SHP77 (cell line): ENCODE data around the gene SMCO3.

Experiments used
- DNase-seq, 2 experiments: peaks; one replicate each; lab custom pipeline; 2025; lab: John Stamatoyannopoulos, UW

The SMCO3 gene

DNA sequence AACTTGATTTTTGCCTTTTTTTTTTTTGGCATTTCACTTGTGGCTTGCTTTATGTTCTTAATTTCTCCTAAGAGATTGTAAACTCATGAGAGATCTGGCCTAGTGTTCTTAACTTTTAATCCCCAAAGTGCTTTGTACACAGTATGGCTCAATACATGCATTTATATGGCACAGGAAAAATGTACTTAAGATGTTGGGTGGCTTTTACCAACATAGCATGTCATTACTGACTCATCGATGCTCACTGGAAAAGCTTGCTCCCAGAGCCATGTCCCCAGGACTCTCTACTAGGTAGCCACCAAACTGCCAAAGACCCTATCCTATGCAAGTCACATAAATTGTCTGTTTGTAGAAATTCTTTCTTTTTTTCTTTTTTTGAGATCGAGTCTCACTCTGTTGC lies 13.1 kb upstream of the SMCO3 start:
- no peak for DNase-seq

DNA sequence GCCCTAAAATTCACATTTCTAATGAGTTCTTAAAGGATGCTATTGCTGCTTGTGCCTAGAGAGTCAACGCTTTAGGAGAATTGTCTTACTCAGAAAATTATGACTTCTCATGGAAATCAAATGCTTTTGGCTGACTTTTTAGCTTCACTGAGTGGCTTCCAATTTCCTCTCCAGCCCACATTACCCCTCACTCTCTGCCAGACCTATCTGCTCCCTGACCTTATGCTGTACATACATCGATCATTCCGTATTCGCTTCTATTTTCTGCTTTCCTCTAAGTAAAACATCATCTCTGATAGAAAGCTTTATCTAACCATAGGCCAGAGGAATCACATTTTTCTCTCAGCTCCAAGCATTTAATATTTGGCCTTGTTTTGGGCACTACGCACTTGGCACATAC lies 12.5 kb upstream of the SMCO3 start:
- DNase-seq, result no peak

DNA sequence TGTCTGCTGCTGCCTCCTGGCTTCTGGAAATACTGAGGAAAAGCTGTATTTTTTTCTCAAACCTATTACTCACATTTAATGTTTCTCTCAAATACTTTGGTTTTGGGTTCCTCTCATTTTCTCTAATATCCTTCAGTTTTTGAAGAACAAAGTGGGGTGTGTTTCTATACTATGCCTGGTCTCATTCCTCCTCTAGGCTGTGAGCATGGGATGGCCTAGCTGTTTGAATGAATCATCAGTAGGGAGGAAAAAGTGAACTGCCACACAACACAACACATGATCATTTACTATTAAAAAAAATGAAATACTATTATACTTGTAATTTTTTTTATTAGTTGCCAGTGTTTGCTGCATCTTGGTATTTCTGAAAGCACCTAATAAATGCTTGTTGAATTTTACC lies 11.3 kb upstream of the SMCO3 start:
- no peak for DNase-seq

DNA sequence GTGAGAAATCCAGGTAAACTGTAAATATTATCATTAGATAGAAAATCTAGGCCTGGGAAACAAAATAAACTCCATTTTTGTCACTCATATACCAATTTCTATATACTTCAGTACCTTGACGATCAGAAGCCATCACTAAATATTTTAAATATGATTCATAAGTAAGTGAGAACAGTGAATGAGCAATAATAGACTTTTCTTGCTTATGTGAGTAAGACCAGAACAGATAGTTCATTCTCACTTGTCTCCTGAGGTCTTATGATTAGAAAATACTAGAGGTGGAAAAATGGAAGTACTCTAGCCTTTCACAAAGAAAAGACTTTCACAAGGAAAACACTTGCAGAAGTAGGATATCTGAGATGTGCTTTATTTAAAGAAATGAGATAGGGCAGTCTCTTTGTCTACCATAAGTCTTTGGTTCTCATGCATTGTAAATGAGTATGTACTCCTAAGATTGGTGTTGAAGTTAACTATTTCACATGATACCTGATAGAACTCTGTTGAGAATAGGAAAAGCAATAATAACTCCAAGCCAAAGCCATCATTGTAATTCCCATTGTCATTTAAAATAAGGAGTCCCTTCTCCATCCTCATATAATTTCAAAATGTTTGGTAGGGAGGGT lies 10.1 kb upstream of the SMCO3 start:
- DNase-seq, result no peak

DNA sequence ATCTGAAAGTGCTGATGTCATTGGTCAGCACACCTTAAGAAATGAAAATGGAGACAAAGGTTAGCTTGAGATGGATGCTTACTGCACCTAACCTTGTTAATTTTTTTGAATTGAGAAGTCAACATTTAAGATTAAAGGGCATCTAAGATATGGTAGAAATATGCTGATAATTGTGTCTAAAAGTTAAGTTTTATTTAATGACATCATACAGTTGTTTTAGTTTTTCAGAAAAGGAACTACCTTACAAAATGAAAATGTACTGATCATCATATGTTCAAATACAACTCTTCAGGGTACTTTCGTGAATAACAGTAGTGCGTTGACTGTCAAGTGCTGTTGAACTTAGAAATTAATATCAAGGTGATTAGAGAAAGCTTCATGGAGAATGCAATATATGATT lies 2.5 kb downstream of the SMCO3 start:
- DNase-seq, result no peak

DNA sequence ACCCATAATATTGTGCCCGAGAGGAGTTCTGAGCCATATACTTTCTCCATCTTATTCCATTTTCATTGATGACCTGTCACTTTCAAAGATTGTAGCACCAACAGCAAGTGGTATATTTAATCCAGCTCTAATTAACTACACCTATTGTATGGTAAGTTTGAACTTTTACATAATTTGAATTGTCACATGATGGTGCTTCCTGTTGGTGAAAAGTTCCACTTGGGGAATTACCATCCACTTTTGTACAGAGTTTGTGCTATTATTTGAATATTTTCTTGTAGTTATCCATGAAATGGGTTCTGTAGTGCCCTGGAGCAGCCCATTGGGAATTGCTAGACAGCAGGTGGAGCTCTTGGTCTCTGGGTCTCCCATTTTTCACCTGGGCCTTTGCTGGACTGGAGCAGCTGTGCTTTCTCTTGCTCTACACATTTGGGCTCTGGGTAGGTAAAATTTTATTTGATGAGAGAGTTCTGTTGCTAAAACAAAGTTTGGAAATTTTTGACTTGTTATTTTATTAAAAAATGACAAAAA lies 3.0 kb downstream of the SMCO3 start:
- no peak for DNase-seq

DNA sequence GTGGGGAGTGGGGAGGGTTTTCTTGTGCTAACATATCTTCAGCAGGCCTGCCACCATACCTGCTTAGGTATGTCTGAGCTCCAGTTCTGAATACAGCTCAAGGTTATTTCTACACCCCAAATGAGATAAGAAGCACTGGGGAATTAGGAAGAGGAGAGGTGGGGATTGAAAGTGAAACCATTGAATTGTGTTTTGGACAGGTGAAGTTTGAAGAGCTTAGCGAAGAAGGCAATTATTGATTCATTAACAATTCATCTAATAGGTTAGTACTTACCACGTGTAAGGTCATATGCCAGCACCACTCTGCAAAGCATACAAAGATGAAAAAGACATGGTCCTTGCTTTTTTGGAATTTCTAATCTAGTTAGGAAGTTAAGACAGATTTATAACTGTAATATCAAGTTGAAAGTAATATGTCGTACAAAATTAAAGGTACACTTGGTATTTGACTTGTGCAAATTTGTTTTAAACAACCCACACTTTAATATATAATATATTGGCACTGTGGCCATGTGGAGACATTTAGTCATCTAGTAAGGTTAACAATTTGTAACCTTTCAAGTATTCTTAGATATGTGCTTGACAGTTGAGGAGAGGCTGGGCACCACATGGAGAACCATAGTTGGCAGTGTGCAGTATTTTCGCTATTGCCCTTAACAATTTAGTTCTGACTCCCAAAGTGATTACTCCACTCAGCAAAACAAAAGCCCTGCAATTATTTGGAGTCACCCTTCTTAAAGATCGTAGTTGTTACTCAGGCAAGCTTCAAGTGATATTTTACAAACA lies 3.6 kb downstream of the SMCO3 start:
- no peak for DNase-seq

DNA sequence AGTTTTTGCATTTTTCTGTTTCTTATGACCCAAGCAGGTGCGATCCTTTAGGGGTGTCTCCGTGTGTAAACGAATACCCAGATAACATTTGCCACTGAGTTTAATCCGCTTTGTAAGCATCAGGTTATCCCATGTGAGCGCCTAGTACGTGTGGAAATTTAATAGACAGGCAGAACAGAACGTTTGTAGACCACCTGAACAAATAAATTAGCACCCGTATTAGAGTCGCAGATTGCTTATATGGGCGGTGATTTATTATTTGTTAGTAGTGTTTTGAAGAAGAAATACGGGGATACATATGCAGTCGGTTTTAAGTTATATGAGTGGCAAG lies 10.2 kb downstream of the SMCO3 start:
- DNase-seq, result no peak

DNA sequence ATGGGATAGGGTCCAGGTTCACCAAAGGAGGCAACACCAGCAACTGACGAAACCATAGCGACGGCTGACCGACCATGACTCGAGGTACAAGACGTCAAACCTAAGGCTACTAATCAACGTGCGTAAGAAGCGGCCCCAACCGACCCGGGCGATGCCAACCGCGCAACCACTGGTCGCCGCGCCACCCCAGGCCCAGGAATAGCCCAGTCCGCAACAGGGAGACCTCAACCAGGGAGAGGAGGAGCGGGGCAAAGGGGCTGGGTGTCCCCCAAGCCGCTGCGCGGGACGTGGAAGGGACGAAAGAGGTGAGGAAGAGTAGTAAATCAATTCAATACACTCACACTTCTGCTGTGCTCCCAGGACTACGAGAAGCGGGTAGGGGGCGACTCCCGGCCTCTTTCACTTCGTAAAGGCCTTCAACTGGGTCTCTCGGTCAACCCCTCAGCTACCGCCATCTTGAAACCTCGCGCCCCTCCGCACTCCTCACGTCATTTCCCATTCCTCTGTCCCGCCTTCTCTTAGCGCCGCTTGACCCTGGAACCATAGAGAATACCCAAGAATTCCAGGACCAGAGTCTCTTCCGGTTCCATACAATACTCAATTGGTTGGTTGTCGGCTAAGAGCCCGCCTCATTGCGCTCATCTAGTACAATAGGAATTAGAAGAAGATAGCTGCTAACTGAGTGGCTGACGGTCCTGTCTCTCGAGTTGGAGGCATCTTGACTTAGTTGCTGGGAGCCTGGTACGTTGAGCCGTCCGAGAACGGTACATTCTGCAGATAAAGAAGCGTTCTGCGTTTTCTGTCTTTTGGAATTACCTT lies 10.8 kb downstream of the SMCO3 start, which contains the start of the genes C12orf60 and WBP11:
C12orf60 (plus strand) TSS at position 660 of the 819 bp plus-strand sequence. CDS start 19,266 bp downstream, outside the sequence.
WBP11 (minus strand) TSS at position 468 of the 819 bp plus-strand sequence. CDS start 2,095 bp downstream, outside the sequence.
- DNase-seq, result peak; percentile 89 to 93

DNA sequence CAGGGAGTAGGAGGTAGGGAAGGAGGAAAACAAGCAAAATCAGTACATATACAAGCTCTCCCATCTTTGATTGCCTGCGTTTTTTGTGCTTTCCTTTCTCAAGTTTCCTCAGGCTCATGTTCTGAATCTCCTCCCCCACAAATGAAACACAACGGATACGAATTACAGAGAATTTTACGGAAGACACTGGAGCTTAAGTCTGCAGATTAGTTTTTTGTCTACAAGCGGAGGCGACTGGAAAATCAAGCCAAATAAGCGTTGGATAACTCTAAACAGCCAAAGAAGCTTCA lies 11.3 kb downstream of the SMCO3 start:
- DNase-seq, result no peak

DNA sequence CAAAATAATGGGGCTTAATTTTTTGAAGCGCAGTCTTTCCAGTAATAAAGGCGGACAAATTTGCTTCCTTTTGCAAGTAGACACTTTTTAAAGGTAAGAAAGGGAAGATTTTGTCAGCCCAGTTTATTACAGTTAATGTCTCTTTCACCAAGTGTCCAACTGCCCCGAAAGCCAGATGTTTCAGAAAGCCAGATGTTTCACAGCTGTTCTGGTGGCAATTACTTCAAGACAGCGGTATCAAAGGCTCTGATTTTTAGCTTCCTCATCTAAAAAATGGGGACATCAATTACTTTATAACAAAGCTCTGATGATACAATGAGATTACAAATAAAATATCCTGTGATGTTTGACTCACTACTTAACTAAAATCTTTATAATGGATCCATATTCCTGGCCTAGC lies 11.7 kb downstream of the SMCO3 start:
- no peak for DNase-seq

DNA sequence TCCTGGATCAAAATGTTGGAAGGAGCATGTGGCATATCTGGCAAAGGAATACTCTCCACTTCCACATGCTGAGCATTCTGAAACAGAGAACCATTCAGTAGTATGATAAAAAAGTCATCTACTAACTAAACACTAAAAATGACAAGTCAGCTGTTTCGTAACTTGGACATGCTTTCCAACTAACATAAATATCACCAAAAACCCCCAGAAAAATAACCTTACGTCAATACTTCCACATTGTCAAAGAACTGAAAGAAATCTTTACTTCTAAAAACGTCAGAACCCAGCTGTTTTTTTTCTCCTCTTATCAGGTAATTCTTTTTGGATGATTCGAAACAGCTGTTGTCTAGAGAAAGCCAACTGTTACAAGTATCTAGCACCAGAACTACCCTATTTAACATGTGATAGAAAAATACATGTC lies 18.9 kb downstream of the SMCO3 start:
- DNase-seq, result no peak

DNA sequence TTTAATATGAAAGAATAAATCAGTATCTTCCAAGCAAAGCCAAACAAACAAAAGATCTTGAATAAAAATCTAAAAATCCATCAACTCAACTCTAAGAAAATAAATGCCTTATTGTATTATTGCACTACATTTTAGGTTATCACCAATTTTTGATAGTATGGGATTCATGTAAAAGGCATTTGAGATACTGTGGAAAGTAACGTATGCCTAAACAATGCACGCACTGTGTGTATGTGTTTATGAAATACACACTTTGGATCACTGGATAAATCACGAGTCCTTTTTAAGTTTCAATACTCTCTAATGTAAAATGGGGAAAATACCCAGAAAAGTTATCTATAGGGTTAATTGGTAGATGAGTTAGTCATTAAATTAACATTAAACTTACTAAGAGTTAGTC lies 28.4 kb downstream of the SMCO3 start:
- DNase-seq, result no peak

DNA sequence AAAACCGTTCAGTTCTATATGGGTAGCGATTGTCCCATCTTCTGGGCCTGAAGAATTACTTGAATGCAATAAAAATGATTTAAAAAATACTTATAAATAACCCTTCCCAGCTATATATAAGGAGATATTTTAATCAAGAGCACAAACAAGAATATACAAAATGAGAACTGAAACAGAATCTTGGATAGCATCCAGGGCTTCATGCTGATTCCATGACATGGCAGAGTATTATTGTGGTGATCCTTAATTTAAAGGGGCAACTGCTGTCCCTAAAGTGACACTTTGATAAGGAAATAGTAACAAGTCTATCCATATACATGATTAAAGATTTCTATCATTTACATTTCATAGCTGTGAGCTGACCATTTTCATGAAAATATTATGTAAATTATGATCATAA lies 29.5 kb downstream of the SMCO3 start:
- no peak for DNase-seq

DNA sequence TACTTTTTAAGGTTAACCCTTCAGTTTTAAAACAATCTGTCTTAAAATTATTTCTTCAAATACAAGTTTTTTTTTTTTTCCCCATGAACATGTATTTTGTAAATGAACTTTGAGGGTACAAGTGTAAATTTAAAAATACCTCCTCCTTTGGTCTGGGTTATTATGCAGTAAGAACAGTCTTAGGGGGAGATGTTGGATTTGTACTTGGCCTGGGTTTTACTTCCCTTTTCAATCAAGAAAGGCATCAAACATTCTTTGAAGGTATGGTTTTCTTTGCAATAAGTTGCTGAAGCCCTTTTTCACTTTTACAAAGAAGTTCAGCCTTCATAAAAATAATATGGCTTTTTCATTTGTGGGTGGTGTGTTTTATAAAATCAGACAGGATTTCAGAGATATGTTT lies 31.2 kb downstream of the SMCO3 start:
- no peak for DNase-seq

DNA sequence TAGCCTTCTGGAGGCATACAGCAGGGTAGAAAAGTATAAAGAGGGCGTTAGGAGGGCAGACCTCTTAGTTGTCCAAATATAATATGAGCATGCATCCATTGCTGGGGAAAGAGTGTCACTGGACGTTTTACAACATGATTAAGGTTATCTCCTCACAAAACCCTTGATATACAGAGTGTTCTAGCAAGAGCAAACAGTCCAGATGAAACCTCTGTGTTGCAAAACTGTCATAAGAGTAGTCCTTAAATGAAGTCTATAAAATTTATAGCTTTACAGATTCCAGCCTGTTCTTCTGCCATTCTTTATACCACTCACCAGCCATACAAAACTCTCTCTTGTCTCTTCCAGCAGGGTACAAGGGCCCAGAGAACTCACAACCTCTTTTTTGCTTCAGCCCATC lies 32.4 kb downstream of the SMCO3 start:
- no peak for DNase-seq

DNA sequence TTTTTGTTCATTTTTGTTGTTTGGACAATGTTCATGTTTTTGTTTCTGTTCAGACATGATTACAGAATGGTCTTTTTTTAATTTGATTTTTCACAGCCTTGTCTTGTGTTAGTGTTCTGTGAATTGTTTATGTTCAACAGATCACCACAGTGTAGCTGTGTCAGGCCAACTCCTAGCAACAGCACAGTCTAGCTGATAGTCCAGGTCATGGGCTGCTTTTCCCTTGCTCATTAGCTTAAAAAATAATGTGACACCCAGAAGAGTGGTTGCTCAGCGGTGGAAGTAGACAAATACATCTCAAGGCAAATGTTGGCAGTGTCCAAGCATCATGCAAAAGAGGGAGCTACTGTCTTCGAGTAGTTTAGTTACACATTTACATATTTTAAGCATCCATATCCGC lies 33.1 kb downstream of the SMCO3 start:
- DNase-seq, result no peak

DNA sequence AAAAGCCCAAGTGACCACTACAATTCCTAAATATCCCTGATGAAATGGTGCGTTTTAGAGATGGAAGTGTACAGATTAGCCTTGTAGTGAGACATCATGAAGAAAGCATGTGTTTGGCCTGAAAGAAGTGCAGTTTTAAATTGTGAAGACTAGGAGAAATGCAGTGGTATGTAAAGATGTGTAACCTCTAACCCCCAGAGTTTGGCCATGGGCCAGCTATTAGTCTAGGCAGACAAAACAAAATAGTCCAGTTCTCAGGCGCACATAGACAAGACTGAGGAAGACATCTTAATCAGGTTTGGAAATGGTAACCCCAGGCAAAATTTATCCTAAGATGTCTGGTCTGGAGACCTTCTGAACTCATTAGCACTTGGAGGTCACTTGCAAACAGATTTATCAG lies 34.1 kb downstream of the SMCO3 start:
- no peak for DNase-seq

DNA sequence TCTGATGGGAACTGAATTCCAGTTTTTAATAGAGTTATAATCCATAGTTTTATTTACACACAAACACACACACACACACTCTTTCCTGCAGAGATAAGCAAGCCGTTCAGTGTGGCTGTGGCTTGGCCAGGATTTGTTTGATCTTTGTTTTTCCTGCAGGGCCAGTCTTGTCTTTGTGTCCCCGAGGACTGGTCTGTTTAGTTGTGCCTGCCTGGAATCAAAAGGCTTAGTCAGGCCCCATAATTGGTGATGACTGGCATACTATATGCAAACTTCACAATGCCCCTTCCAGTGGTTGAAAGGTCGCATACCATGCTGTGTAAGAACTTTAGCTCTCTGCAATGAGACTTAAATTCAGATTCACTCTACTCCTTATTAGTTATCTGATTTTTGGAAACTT lies 36.7 kb downstream of the SMCO3 start:
- DNase-seq, result no peak

DNA sequence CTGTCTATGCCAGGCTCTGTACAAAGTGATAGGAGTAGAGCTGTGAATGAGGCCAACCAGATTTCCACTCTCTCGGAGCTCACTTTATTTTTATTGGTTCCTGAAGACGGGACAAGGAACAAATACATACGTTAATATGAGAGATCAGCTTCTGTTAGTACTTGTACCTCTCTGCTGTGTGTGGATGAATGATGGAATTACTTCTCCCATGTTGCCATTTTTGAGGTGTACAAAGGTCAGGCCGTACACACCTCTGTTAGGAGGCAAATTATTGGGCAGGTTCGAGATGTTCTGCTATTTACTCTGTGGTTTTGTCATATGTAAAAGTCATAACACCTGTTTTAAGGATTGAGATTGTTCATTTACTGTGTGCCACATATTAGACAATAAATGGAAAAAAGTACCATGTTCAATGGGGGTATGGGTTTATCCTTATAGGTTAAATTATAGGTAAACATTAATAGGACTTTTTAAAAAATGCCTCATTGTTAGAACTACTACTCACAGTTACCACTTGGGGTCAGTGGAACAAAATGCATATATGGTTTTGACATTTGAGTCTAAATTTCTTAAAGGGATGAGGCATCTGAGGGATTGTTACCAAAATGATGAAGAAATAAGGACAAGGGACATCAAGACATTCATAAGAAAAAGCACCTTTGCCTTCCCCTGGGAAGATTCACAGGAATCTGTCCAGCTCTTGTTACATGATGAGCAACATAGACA lies 37.6 kb downstream of the SMCO3 start:
- DNase-seq, result no peak

DNA sequence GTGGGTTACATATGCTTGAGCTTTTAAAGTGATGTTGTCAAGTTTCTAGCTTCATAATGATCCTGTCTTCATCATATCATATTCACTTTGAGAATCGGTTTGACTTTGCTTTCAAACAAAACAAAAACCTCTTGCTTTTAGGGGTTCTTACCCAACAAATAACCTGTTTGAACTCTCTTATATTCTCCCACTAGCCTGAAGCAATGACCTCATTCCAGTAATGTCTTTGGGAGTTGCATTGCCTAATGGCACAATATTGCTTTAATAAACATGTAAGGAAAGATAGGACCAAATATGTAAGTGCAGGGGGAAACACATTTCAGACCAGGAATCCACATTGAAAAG lies 38.4 kb downstream of the SMCO3 start:
- no peak for DNase-seq

DNA sequence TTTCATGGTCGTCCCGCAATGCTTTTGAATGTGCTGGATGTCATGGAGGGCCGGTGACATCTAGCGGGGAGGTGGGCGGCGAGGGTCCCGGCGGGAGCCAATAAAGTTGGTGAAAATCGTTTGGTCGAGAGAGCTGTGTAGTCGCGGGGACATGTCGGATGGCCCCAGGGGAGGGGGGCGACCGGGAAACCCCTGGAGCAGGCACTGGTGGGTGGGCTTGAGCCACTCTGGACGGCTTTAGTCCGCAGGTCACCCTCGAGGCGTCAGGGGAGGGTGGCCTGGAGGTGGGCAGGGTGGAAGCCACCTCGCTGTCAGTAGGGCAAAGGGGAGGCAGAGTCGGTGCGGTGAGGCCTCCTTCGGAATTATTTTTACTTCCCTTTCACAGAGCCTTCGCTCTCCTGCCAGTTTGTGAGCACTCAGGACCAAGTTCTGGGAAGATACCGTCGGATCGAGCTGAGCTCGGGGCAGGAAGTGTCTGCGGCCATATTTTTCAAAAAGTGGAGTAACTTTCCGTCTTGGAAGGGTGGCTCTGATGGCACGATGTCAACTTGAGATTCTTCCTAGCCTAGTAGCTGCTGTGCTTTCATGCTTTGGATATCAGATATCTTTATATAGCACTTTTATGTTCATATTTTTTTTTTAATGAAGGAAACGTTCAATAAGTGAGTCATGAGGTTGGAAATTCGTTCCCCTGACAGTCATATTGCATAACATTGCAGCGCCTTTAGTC lies 38.9 kb downstream of the SMCO3 start:
- DNase-seq, result no peak
